ACC112 (cell line): ENCODE data around the gene SBNO2.

Experiments
- H2AFZ ChIP-seq: fragments of 200-600 bp; sonication (generic); one replicate; pipeline ENCODE4 v1.6.0; 2017; ENCODE audit warnings: antibody characterized with exemption, low read length; ENCODE audit not compliant: unreplicated experiment
- H3K27ac ChIP-seq: fragments of 200-600 bp; sonication (generic); 2 replicates; pipeline ENCODE4 v1.5.1; 2014; ENCODE audit warnings: low read depth, mild to moderate bottlenecking, antibody characterized with exemption, low read length, moderate library complexity
- H3K27me3 ChIP-seq: fragments of 200-600 bp; sonication (generic); 2 replicates; pipeline ENCODE4 v1.6.1; 2014; ENCODE audit warnings: mild to moderate bottlenecking, antibody characterized with exemption, low read length, moderate library complexity, mixed read lengths; ENCODE audit not compliant: insufficient read depth
- H3K36me3 ChIP-seq: fragments of 200-600 bp; sonication (generic); 2 replicates; pipeline ENCODE4 v1.6.1; 2016; ENCODE audit warnings: mild to moderate bottlenecking, antibody characterized with exemption, low read length, moderate library complexity, mixed read lengths; ENCODE audit not compliant: insufficient read depth
- H3K4me1 ChIP-seq: fragments of 200-600 bp; sonication (generic); one replicate; pipeline ENCODE4 v1.6.1; 2016; ENCODE audit warnings: low read length, mixed read lengths; ENCODE audit not compliant: insufficient read depth, unreplicated experiment, control insufficient read depth
- H3K4me3 ChIP-seq: fragments of 200-600 bp; sonication (generic); 2 replicates; pipeline ENCODE4 v1.5.1; 2014; ENCODE audit warnings: mild to moderate bottlenecking, low read depth, low read length
- H3K79me2 ChIP-seq: fragments of 200-600 bp; sonication (generic); one replicate; pipeline ENCODE4 v1.6.0; 2016; ENCODE audit warnings: low read length; ENCODE audit not compliant: control insufficient read depth, unreplicated experiment, insufficient read depth

The SBNO2 gene

DNA sequence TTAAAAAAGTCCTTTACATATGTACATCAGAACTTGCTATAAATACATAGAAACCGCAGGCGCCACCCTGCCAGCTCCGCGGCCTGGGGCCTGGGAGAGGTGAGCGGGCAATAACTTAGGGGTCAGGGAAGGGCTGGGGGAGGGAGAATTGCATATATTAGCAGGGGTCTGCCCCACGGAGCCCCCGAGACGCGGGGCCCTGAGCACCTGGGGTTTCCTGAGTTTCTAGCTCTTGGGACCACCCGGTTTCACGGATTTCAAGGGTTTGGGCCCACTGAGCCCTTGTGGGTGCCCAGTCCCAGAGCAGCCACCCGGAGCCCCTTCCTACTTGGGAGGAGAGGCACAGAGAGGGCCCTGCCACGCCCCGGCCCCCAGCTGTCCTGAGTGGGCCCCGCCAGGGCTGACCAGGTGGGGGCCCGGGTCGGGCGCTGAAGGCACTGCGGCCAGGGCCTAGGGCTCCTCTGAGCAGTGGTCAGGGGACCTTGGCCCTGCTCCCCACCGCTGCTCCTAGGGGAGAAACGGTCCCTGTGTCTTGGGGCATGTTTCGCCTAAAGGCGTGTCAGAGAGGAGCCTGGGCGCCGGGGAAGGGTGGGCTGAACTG lies 66.3 kb downstream of the SBNO2 start:
- no peak overlapping the region for H3K4me3 ChIP-seq
- no peak overlapping the region for H3K27ac ChIP-seq
- H3K36me3 ChIP-seq = peaks cover 2% of the 10 kb centered on the region; the same call in 1 of the 2 replicates
- H3K79me2 ChIP-seq = peaks cover 3% of the 10 kb centered on the region
- H2AFZ ChIP-seq = no peak overlapping the region
- H3K27me3 ChIP-seq = no peaks in the 10 kb centered on the region
- peaks cover 5% of the 10 kb centered on the region for H3K4me1 ChIP-seq

DNA sequence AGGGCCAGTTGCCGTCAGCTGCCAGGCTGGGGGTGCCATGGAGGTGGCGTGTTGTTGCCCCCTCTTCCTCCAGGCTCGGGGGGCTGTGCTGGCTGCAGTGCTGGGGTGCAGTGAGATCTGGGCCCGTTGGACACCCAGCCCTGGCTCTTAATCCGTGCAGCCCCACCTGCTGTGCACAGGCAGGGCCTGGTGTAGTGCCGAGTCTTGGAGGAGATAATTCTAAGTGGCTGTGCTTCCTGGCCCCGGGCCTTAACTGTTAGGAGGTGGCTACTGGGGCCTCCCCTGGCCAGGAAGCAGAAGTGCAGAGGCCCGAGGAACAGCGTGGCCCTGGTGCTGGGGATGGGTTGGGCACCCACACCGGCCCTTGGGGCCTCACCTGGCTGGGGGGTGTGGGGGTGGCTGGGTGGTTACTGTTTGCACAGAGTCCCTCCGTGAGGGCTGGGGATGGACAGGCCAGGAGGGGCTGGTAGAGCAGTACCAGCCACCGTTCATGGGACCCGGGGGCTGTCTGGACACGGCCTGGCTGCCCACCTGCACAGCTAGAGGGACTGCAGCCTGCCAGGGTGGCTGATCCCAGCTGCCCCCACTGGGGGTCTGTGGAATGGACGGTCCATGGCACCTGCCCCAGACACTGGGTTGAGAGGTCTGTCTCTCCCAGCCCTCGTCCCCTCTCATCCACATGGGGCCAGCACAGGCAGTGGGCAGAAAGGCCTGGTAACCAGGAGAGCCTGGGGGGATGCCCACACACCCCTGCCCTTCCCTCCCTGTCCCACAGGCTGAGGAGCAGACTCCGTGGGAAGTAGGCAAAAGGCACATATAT lies 67.0 kb downstream of the SBNO2 start:
- Histone ChIP-seq H3K27ac (no peak overlapping the region), H3K4me3 (no peak overlapping the region), H2AFZ (no peak overlapping the region), H3K4me1 (peaks cover 9% of the 10 kb centered on the region), H3K79me2 (peaks cover 3% of the 10 kb centered on the region), H3K36me3 (peaks cover 2% of the 10 kb centered on the region; the same call in 1 of the 2 replicates), H3K27me3 (no peaks in the 10 kb centered on the region)

DNA sequence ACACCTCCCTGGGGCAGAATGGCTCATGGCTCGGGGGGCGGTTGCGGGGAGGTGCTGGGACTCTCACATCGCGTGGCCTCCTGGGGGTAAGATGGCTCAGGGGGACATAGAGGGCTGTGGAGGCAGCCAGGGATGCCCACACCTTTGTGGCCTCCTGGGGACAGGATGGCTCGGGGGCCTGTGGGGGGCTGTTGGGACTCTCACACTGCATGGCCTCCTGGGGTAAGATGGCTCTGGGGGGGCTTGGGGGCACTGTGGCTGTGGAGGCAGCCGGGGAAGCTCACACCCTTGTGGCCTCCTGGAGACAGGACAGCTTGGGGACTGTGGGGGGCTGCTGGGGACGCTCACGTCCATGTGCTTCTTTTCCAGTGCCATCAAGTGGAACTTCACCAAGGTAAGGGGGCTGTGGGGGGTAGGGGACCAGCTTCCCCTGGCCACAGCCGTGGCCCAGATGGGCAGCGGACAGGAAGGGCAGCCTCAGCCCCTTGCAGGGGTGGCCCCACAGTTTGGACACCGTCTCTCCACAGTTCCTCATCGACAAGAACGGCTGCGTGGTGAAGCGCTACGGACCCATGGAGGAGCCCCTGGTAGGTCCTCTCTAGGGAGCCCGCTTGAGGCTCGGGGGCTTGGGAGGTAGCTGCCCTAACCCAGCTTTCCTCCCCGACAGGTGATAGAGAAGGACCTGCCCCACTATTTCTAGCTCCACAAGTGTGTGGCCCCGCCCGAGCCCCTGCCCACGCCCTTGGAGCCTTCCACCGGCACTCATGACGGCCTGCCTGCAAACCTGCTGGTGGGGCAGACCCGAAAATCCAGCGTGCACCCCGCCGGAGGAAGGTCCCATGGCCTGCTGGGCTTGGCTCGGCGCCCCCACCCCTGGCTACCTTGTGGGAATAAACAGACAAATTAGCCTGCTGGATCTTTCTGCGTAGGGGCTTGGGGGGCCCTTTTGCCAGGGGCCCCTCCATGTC lies 67.9 kb downstream of the SBNO2 start:
- peaks cover 3% of the 10 kb centered on the region for H3K79me2 ChIP-seq
- H2AFZ ChIP-seq = no peak overlapping the region
- peaks cover 17% of the 10 kb centered on the region for H3K4me1 ChIP-seq
- no peak overlapping the region for H3K27ac ChIP-seq
- H3K27me3 ChIP-seq = no peaks in the 10 kb centered on the region
- no peak overlapping the region for H3K4me3 ChIP-seq
- peaks cover 2% of the 10 kb centered on the region; the same call in 1 of the 2 replicates for H3K36me3 ChIP-seq

GRCh38 chr19:1105008-1105872 lies 68.8 kb downstream of the SBNO2 start:
- Histone ChIP-seq H2AFZ (no peak overlapping the region), H3K27me3 (no peaks in the 10 kb centered on the region), H3K79me2 (peaks cover 3% of the 10 kb centered on the region), H3K36me3 (peaks cover 2% of the 10 kb centered on the region; the same call in 1 of the 2 replicates), H3K27ac (peak overlapping the region; percentile 88), H3K4me1 (peaks cover 17% of the 10 kb centered on the region), H3K4me3 (peak overlapping the region; percentile 85)

DNA sequence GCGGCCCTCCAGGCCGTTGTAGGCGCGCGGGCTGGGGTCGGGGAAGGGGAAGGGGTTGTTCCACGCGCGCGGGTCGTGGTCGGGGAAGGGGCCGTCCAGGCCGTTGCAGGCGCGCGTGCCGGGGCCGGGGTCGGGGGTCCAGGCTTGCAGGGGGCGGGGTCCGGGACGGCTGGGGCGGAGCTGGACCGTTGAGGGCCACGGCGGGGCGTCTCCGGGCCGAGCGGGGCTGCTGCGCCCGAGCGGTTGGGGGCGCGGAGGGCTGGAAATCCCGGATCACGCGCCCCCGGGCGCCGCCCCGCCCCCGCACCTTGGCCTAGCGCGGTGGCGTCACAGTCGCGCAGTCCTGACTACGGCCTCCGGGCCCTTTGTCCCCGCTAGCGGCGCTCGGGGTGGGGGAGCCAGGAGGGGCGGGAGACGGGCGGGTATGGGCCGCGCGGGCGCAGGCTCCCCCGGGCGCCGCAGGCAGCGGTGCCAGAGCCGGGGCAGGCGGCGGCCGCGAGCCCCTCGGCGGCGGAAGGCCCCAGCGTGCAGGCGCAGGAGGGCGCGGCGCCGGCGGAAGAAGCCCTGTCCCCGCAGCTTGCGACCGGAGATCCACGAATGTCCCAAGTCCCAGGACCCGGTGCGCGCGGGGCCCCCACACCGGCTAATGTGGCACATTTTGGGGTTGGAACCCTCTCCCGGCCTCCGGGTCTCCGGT lies 69.6 kb downstream of the SBNO2 start:
- Histone ChIP-seq H2AFZ (no peak overlapping the region), H3K79me2 (peaks cover 3% of the 10 kb centered on the region), H3K27ac (peak overlapping the region; percentile 88), H3K4me1 (peaks cover 17% of the 10 kb centered on the region), H3K36me3 (peaks cover 2% of the 10 kb centered on the region; the same call in 1 of the 2 replicates), H3K4me3 (peak overlapping the region; percentile 85), H3K27me3 (no peaks in the 10 kb centered on the region)

DNA sequence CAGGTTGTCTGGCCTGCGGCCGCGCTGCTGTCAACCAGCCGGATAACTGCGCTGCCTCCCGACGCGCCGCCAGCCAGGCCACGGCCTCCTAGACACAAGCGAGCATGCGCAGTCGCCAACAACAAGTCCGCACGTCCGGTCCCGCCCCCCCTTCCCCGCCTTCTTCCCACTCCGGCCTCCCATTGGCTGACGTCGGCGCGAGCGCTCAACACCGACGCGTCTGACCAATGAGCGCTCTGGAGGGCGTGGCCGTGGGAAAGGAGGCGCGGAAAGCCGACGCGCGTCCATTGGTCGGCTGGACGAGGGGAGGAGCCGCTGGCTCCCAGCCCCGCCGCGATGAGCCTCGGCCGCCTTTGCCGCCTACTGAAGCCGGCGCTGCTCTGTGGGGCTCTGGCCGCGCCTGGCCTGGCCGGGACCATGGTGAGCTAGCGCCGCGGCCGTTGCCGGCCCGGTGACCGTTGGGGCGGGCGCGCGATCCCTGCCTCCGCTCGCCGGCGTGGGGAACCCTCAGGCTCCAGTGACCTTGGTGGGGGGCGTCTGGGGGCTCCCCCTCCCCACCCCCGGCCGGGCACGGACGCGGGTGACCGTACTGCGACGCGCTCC lies 70.3 kb downstream of the SBNO2 start, which contains the start of gene GPX4:
Gene GPX4 (plus strand): TSS at position 287 of the 603 bp plus-strand sequence. CDS start 50 bp downstream, at position 337.
- Histone ChIP-seq H3K27ac (peak within 1 kb of the TSS; percentile 99), H3K4me1 (peaks cover 21% of the 10 kb centered on the region), H3K79me2 (peaks cover 3% of the 10 kb centered on the region), H3K36me3 (peaks cover 2% of the 10 kb centered on the region; the same call in 1 of the 2 replicates), H3K27me3 (no peaks in the 10 kb centered on the region), H3K4me3 (peak within 1 kb of the TSS; percentile 85), H2AFZ (no peak within 1 kb of the TSS)

GRCh38 chr19:1103132-1103707 lies 70.8 kb downstream of the SBNO2 start:
- Histone ChIP-seq H3K27me3 (no peaks in the 10 kb centered on the region), H3K79me2 (peaks cover 3% of the 10 kb centered on the region), H2AFZ (no peak overlapping the region), H3K4me3 (peak overlapping the region; percentile 74), H3K27ac (peak overlapping the region; percentile 99), H3K4me1 (peaks cover 25% of the 10 kb centered on the region), H3K36me3 (peaks cover 2% of the 10 kb centered on the region; the same call in 1 of the 2 replicates)

- no peaks in the 10 kb centered on the region for H3K27me3 ChIP-seq
- H3K27ac ChIP-seq = peak overlapping the region; percentile 99
- peak overlapping the region; percentile 59 for H3K4me3 ChIP-seq
- H3K4me1 ChIP-seq = peaks cover 25% of the 10 kb centered on the region
- peaks cover 2% of the 10 kb centered on the region; the same call in 1 of the 2 replicates for H3K36me3 ChIP-seq
- no peak overlapping the region for H2AFZ ChIP-seq
- H3K79me2 ChIP-seq = peaks cover 3% of the 10 kb centered on the region
Measured at GRCh38 chr19:1102407-1103131, 71.5 kb downstream of the SBNO2 start.
